Tibial nerve (tissue), 4 donors: Measurements from ENCODE around the gene ZNF226.

Source experiments
- EP300 ChIP-seq, 2 donors: sonication (generic); formaldehyde crosslinking; IDR thresholded peaks; one replicate each; pipeline ENCODE4 v1.6.1; 2017; ENCODE audit warnings: antibody characterized with exemption in 2 of 2, mild to moderate bottlenecking in 1 of 2
- POLR2A ChIP-seq, 2 donors: fragments of 450-650 bp; IDR thresholded peaks; one replicate each; pipeline ENCODE4 v1.6.1; 2017; ENCODE audit warnings: antibody characterized with exemption in 2 of 2, mild to moderate bottlenecking in 2 of 2, moderate library complexity in 2 of 2
- TF ChIP-seq, protein P1 (sequence below), 5 experiments: fragments of 200-600 bp in 3 of 5; fragments of 450-650 bp in 2 of 5; sonication (generic) in 3 of 5; IDR thresholded peaks; one replicate each; pipeline ENCODE4 v1.5.1; 2016 to 2019; ENCODE audit warnings: antibody characterized with exemption in 5 of 5, mild to moderate bottlenecking in 3 of 5, moderate library complexity in 2 of 5

- TF ChIP-seq, protein P1, sequence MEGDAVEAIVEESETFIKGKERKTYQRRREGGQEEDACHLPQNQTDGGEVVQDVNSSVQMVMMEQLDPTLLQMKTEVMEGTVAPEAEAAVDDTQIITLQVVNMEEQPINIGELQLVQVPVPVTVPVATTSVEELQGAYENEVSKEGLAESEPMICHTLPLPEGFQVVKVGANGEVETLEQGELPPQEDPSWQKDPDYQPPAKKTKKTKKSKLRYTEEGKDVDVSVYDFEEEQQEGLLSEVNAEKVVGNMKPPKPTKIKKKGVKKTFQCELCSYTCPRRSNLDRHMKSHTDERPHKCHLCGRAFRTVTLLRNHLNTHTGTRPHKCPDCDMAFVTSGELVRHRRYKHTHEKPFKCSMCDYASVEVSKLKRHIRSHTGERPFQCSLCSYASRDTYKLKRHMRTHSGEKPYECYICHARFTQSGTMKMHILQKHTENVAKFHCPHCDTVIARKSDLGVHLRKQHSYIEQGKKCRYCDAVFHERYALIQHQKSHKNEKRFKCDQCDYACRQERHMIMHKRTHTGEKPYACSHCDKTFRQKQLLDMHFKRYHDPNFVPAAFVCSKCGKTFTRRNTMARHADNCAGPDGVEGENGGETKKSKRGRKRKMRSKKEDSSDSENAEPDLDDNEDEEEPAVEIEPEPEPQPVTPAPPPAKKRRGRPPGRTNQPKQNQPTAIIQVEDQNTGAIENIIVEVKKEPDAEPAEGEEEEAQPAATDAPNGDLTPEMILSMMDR (IDR thresholded peaks at IDR 0.05), result no peak
- TF ChIP-seq POLR2A (IDR thresholded peaks at IDR 0.05) (no peak), EP300 (IDR thresholded peaks at IDR 0.05) (no peak)
Observed at GRCh38 chr19:44156475-44156874, 8.4 kb upstream of the ZNF226 start.
